Naive thymus-derived CD4-positive, alpha-beta T cell (primary cell): ENCODE results near the gene DNAJC1. TPM values are rescaled to one million over a fixed set of nuclear protein-coding genes. Genes with fewer than 3 reads are reported as not detected.

Source experiments
- ATAC-seq: fragments of 150-1000 bp; cut with Tn5 transposase; 2 replicates; pipeline ENCODE4 v1.10.0; 2021; ENCODE audit warnings: mild to moderate bottlenecking, moderate library complexity
- CTCF ChIA-PET: fragments of 350-600 bp; sonication (Branson Sonifier 250); formaldehyde crosslinking; loops from one replicate; lab custom pipeline; 2021; ENCODE audit warnings: antibody characterized with exemption; lab: Charles Lee
- POLR2A ChIA-PET: fragments of 350-600 bp; sonication (Branson Sonifier 250); formaldehyde crosslinking; loops from one replicate; lab custom pipeline; 2021; ENCODE audit warnings: antibody characterized with exemption, inconsistent platforms; lab: Charles Lee
- DNase-seq, 9 donors: peaks; one replicate each; pipeline versions ENCODE4 v3.0.0 to v3.0.0-alpha.2; 2020 to 2022; ENCODE audit warnings: mixed read lengths in 1 of 9
- H3K27ac ChIP-seq: one replicate; pipeline ENCODE4 v1.7.0; 2013; ENCODE audit warnings: mild to moderate bottlenecking, low read depth, low read length, moderate library complexity
- H3K27me3 ChIP-seq, 2 donors: one replicate each; pipeline ENCODE4 v1.7.0; 2013; ENCODE audit warnings: low read length in 2 of 2, mild to moderate bottlenecking in 2 of 2, moderate library complexity in 2 of 2; ENCODE audit not compliant: control insufficient read depth in 2 of 2, insufficient read depth in 2 of 2
- H3K36me3 ChIP-seq, 3 experiments: 1 replicate in 2 of 3; 2 replicates in 1 of 3; pipeline ENCODE4 v1.7.0; 2013; ENCODE audit warnings: low read length in 3 of 3, mild to moderate bottlenecking in 3 of 3, moderate library complexity in 1 of 3; ENCODE audit not compliant: insufficient read depth in 3 of 3, control insufficient read depth in 2 of 3
- H3K4me1 ChIP-seq, 2 donors: one replicate each; pipeline ENCODE4 v1.7.0; 2013; ENCODE audit warnings: low read length in 2 of 2, mild to moderate bottlenecking in 2 of 2, moderate library complexity in 1 of 2; ENCODE audit not compliant: control insufficient read depth in 2 of 2, insufficient read depth in 2 of 2
- H3K4me3 ChIP-seq: 2 replicates; pipeline ENCODE4 v1.7.0; 2013; ENCODE audit warnings: mild to moderate bottlenecking, low read length
- H3K9me3 ChIP-seq, 3 experiments: 1 replicate in 2 of 3; 2 replicates in 1 of 3; pipeline ENCODE4 v1.7.0; 2013; ENCODE audit warnings: low read length in 3 of 3; ENCODE audit not compliant: control insufficient read depth in 2 of 3
- H3K27ac Mint-ChIP-seq, 9 donors: one replicate each; pipeline ENCODE4 v1.8.0; 2020 to 2022; ENCODE audit warnings: mixed read lengths in 9 of 9, mild to moderate bottlenecking in 8 of 9, moderate library complexity in 5 of 9, inconsistent platforms in 2 of 9
- H3K27me3 Mint-ChIP-seq, 5 donors: one replicate each; pipeline ENCODE4 v1.8.0; 2021 to 2022; ENCODE audit warnings: mixed read lengths in 5 of 5, mild to moderate bottlenecking in 1 of 5
- H3K36me3 Mint-ChIP-seq, 5 donors: one replicate each; pipeline ENCODE4 v1.8.0; 2020 to 2022; ENCODE audit warnings: mixed read lengths in 5 of 5, mild to moderate bottlenecking in 3 of 5, inconsistent platforms in 1 of 5
- H3K4me1 Mint-ChIP-seq, 7 donors: one replicate each; pipeline ENCODE4 v1.8.0; 2020 to 2022; ENCODE audit warnings: mixed read lengths in 7 of 7, mild to moderate bottlenecking in 3 of 7, inconsistent platforms in 1 of 7
- H3K4me3 Mint-ChIP-seq, 10 donors: one replicate each; pipeline ENCODE4 v1.8.0; 2020 to 2022; ENCODE audit warnings: mild to moderate bottlenecking in 10 of 10, mixed read lengths in 10 of 10, moderate library complexity in 6 of 10, inconsistent platforms in 2 of 10
- H3K9me3 Mint-ChIP-seq, 11 donors: one replicate each; pipeline ENCODE4 v1.8.0; 2020 to 2022; ENCODE audit warnings: mixed read lengths in 11 of 11, mild to moderate bottlenecking in 4 of 11, inconsistent platforms in 1 of 11, moderate library complexity in 1 of 11
- intact Hi-C, 2 donors: fragments of 100-400 bp; cut with micrococcal nuclease; formaldehyde crosslinking; loops; one replicate each; pipeline ENCODE4 v1.15.1; 2023
- polyA plus RNA-seq, 2 donors: library from polyadenylated mRNA; unstranded; fragments of 300-500 nt; fragmentation: Illumina TruSeq; gene quantifications; one replicate each; pipeline ENCODE4 v1.2.3, GENCODE V29; 2021
- total RNA-seq, 6 experiments: library from RNA in 5 of 6; stranded (reverse) in 5 of 6; gene quantifications; 1 replicate in 5 of 6; 2 replicates in 1 of 6; pipeline ENCODE4 v1.2.3 and lab custom pipeline; 2021 to 2026

Gene DNAJC1
- total and polyA plus RNA-seq, 7 experiments from 2014 or later: 9.4 to 23.9 (median 12.1) TPM

GRCh38 chr10:21810582-21811244 is 192.8 kb downstream of the DNAJC1 start:
- H3K36me3 ChIP-seq: no peaks in the 10 kb centered on the region
- H3K4me1 ChIP-seq: no peaks in the 10 kb centered on the region
- DNase-seq: no peak
- intact Hi-C loops: no loop called here
- Mint-ChIP-seq H3K27ac (peak overlapping the region in 1 of 9 donors; percentile 51), H3K9me3 (peaks cover 0 to 13% (median 0%) of the 10 kb centered on the region in 11 donors), H3K27me3 (no peaks in the 10 kb centered on the region), H3K4me1 (peaks cover 0 to 4% (median 0%) of the 10 kb centered on the region in 7 donors), H3K36me3 (peaks cover 5 to 17% (median 13%) of the 10 kb centered on the region in 5 donors), H3K4me3 (no peak overlapping the region)
- ATAC-seq: no peak
- no peak overlapping the region for H3K27ac ChIP-seq
- H3K27me3 ChIP-seq: no peaks in the 10 kb centered on the region
- POLR2A ChIA-PET: interaction anchor here (0.7 kb wide), 1 partner anchor 1088 kb away, joined by 4 read pairs; no protein-coding TSS in a partner anchor
- H3K4me3 ChIP-seq: no peak overlapping the region
- CTCF ChIA-PET: interaction anchor here (0.6 kb wide), 1 partner anchor 1001 kb away, joined by 3 read pairs; no protein-coding TSS in a partner anchor
- peaks cover 0 to 3% (median 0%) of the 10 kb centered on the region in 3 experiments for H3K9me3 ChIP-seq

- intact Hi-C loops: no loop called here
- Histone ChIP-seq H3K9me3 (no peaks in the 10 kb centered on the region), H3K36me3 (no peaks in the 10 kb centered on the region), H3K27me3 (no peaks in the 10 kb centered on the region), H3K27ac (no peak overlapping the region), H3K4me3 (no peak overlapping the region), H3K4me1 (no peaks in the 10 kb centered on the region)
- peaks cover 0 to 5% (median 0%) of the 10 kb centered on the region in 5 donors for H3K36me3 Mint-ChIP-seq
- no peak overlapping the region for H3K27ac Mint-ChIP-seq
- CTCF ChIA-PET: no interaction called here
- H3K4me3 Mint-ChIP-seq: no peak overlapping the region
- H3K27me3 Mint-ChIP-seq: no peaks in the 10 kb centered on the region
- ATAC-seq (no peak), DNase-seq (no peak)
- POLR2A ChIA-PET: no interaction called here
- peaks cover 0 to 4% (median 0%) of the 10 kb centered on the region in 7 donors for H3K4me1 Mint-ChIP-seq
- no peaks in the 10 kb centered on the region for H3K9me3 Mint-ChIP-seq
Measured at GRCh38 chr10:21808550-21808949, 195.0 kb downstream of the DNAJC1 start.

- Mint-ChIP-seq H3K27ac (peak overlapping the region in 1 of 9 donors; percentile 22), H3K4me3 (no peak overlapping the region), H3K9me3 (no peaks in the 10 kb centered on the region), H3K27me3 (no peaks in the 10 kb centered on the region), H3K36me3 (peaks cover 0 to 7% (median 0%) of the 10 kb centered on the region in 5 donors), H3K4me1 (peaks cover 0 to 4% (median 0%) of the 10 kb centered on the region in 7 donors)
- intact Hi-C loops: no loop called here
- POLR2A ChIA-PET: no interaction called here
- Histone ChIP-seq H3K4me3 (no peak overlapping the region), H3K4me1 (no peaks in the 10 kb centered on the region), H3K27ac (no peak overlapping the region), H3K27me3 (no peaks in the 10 kb centered on the region), H3K9me3 (no peaks in the 10 kb centered on the region), H3K36me3 (no peaks in the 10 kb centered on the region)
- CTCF ChIA-PET: no interaction called here
- ATAC-seq: no peak
- DNase-seq: no peak
Measured at GRCh38 chr10:21807180-21807579, 196.3 kb downstream of the DNAJC1 start.

- Mint-ChIP-seq H3K4me3 (no peak overlapping the region), H3K9me3 (peaks cover 0 to 5% (median 0%) of the 10 kb centered on the region in 11 donors), H3K27me3 (no peaks in the 10 kb centered on the region), H3K4me1 (peaks cover 4 to 23% (median 16%) of the 10 kb centered on the region in 7 donors), H3K27ac (peak overlapping the region in 2 of 9 donors; percentile 33 to 68), H3K36me3 (peaks cover 0 to 20% (median 5%) of the 10 kb centered on the region in 5 donors)
- H3K27me3 ChIP-seq: no peaks in the 10 kb centered on the region
- no peak overlapping the region for H3K4me3 ChIP-seq
- CTCF ChIA-PET: no interaction called here
- H3K36me3 ChIP-seq: no peaks in the 10 kb centered on the region
- POLR2A ChIA-PET: no interaction called here
- no peak for ATAC-seq
- no peak for DNase-seq
- no peaks in the 10 kb centered on the region for H3K9me3 ChIP-seq
- peaks cover 0 to 5% of the 10 kb centered on the region in 2 donors for H3K4me1 ChIP-seq
- intact Hi-C loops: no loop called here
- H3K27ac ChIP-seq: no peak overlapping the region
Measured at GRCh38 chr10:21803374-21803773, 200.2 kb downstream of the DNAJC1 start.

GRCh38 chr10:21801609-21802008 is 201.9 kb downstream of the DNAJC1 start:
- Mint-ChIP-seq H3K27ac (no peak overlapping the region), H3K4me1 (peaks cover 14 to 36% (median 32%) of the 10 kb centered on the region in 7 donors), H3K9me3 (peaks cover 0 to 9% (median 0%) of the 10 kb centered on the region in 11 donors), H3K27me3 (no peaks in the 10 kb centered on the region), H3K36me3 (peaks cover 0 to 29% (median 5%) of the 10 kb centered on the region in 5 donors), H3K4me3 (no peak overlapping the region)
- Histone ChIP-seq H3K27ac (no peak overlapping the region), H3K27me3 (no peaks in the 10 kb centered on the region), H3K4me3 (no peak overlapping the region), H3K9me3 (no peaks in the 10 kb centered on the region), H3K4me1 (peaks cover 8 to 23% of the 10 kb centered on the region in 2 donors), H3K36me3 (no peaks in the 10 kb centered on the region)
- ATAC-seq: no peak
- CTCF ChIA-PET: no interaction called here
- no peak for DNase-seq
- intact Hi-C loops: no loop called here
- POLR2A ChIA-PET: no interaction called here

- H3K9me3 ChIP-seq: no peaks in the 10 kb centered on the region
- no peak overlapping the region for H3K4me3 ChIP-seq
- intact Hi-C loops: loop anchor here (5.0 to 10.0 kb wide), 2 partner anchors 53 to 301 kb away; no protein-coding TSS in a partner anchor
- CTCF ChIA-PET: interaction anchor here (0.7 to 1.0 kb wide), 2 partner anchors 15 to 67 kb away, joined by 3 read pairs; no protein-coding TSS in a partner anchor
- peak in 6 of 9 donors; percentile 23 to 67 (median 54) for DNase-seq
- H3K36me3 ChIP-seq: no peaks in the 10 kb centered on the region
- peaks cover 14 to 37% (median 35%) of the 10 kb centered on the region in 7 donors for H3K4me1 Mint-ChIP-seq
- H3K36me3 Mint-ChIP-seq: peaks cover 0 to 34% (median 5%) of the 10 kb centered on the region in 5 donors
- H3K4me3 Mint-ChIP-seq: peak overlapping the region in 8 of 10 donors; percentile 18 to 82 (median 44)
- peaks cover 0 to 10% (median 0%) of the 10 kb centered on the region in 11 donors for H3K9me3 Mint-ChIP-seq
- H3K27ac Mint-ChIP-seq: peak overlapping the region; percentile 58 to 95 (median 89)
- no peaks in the 10 kb centered on the region for H3K27me3 ChIP-seq
- ATAC-seq: peak; percentile 84
- POLR2A ChIA-PET: interaction anchor here (1.3 kb wide), 1 partner anchor 58 kb away, joined by 3 read pairs; no protein-coding TSS in a partner anchor
- no peaks in the 10 kb centered on the region for H3K27me3 Mint-ChIP-seq
- peaks cover 8 to 23% of the 10 kb centered on the region in 2 donors for H3K4me1 ChIP-seq
- H3K27ac ChIP-seq: peak overlapping the region; percentile 33
Measured at GRCh38 chr10:21797984-21798765, 205.4 kb downstream of the DNAJC1 start.
